ENCODE data around the gene SDR9C7. TPM values are rescaled to one million over a fixed set of nuclear protein-coding genes. Genes with fewer than 3 reads are reported as not detected.
"Not testable (repeated sequence)": the region's sequence is repeated elsewhere in the genome, so short reads cannot be mapped to it uniquely, and the experiment has no call there.

The SDR9C7 gene
- polyA plus RNA-seq (ENCODE audit: insufficient read length in 4 of 4), result under 1 TPM; 0.23 to 0.53 (median 0.27) TPM

GRCh38 chr12:56933826-56934625 is at the start of gene SDR9C7:
SDR9C7 (minus strand) TSS chr12:56934408; CDS start chr12:56934261, 147 bp downstream.
- no peak for DNase-seq (ENCODE audit: low read depth in 4 of 4, low spot score in 3 of 4)

- no peak for DNase-seq (ENCODE audit: low read depth in 4 of 4, low spot score in 3 of 4)
Measured at GRCh38 chr12:56983386-56983785, 49.2 kb upstream of the SDR9C7 start.

- DNase-seq (ENCODE audit: low read depth in 4 of 4, low spot score in 3 of 4), result not testable (repeated sequence)
Measured at GRCh38 chr12:56982578-56983236, 48.5 kb upstream of the SDR9C7 start.

GRCh38 chr12:56980941-56981530 is 46.8 kb upstream of the SDR9C7 start:
- DNase-seq (ENCODE audit: low read depth in 4 of 4, low spot score in 3 of 4), result no peak

- DNase-seq (ENCODE audit: low read depth in 4 of 4, low spot score in 3 of 4), result no peak
Measured at GRCh38 chr12:56980268-56980667, 46.1 kb upstream of the SDR9C7 start.

- no peak for DNase-seq (ENCODE audit: low read depth in 4 of 4, low spot score in 3 of 4)
Measured at GRCh38 chr12:56979628-56980027, 45.4 kb upstream of the SDR9C7 start.

- DNase-seq (ENCODE audit: low read depth in 4 of 4, low spot score in 3 of 4), result no peak
Measured at GRCh38 chr12:56978397-56979138, 44.4 kb upstream of the SDR9C7 start.

GRCh38 chr12:56977361-56977760 is 43.2 kb upstream of the SDR9C7 start:
- DNase-seq (ENCODE audit: low read depth in 4 of 4, low spot score in 3 of 4), result not testable (repeated sequence)

GRCh38 chr12:56974224-56974623 is 40.0 kb upstream of the SDR9C7 start:
- DNase-seq (ENCODE audit: low read depth in 4 of 4, low spot score in 3 of 4), result not testable (repeated sequence)

- not testable (repeated sequence) for DNase-seq (ENCODE audit: low read depth in 4 of 4, low spot score in 3 of 4)
Measured at GRCh38 chr12:56968910-56969309, 34.7 kb upstream of the SDR9C7 start.

- DNase-seq (ENCODE audit: low read depth in 4 of 4, low spot score in 3 of 4), result not testable (repeated sequence)
Measured at GRCh38 chr12:56965997-56966642, 31.9 kb upstream of the SDR9C7 start.

- not testable (repeated sequence) for DNase-seq (ENCODE audit: low read depth in 4 of 4, low spot score in 3 of 4)
Measured at GRCh38 chr12:56965124-56965523, 30.9 kb upstream of the SDR9C7 start.

- DNase-seq (ENCODE audit: low read depth in 4 of 4, low spot score in 3 of 4), result not testable (repeated sequence)
Measured at GRCh38 chr12:56963557-56963956, 29.3 kb upstream of the SDR9C7 start.

GRCh38 chr12:56962247-56962646 is 28.0 kb upstream of the SDR9C7 start:
- not testable (repeated sequence) for DNase-seq (ENCODE audit: low read depth in 4 of 4, low spot score in 3 of 4)

GRCh38 chr12:56958422-56958821 is 24.2 kb upstream of the SDR9C7 start:
- DNase-seq (ENCODE audit: low read depth in 4 of 4, low spot score in 3 of 4), result no peak

- no peak for DNase-seq (ENCODE audit: low read depth in 4 of 4, low spot score in 3 of 4)
Measured at GRCh38 chr12:56957229-56958052, 23.2 kb upstream of the SDR9C7 start, which contains the start of gene RDH16. RDH16 (minus strand) TSS chr12:56957608; CDS start chr12:56957462, 146 bp downstream.

- no peak for DNase-seq (ENCODE audit: low read depth in 4 of 4, low spot score in 3 of 4)
Measured at GRCh38 chr12:56955631-56956256, 21.5 kb upstream of the SDR9C7 start.

- DNase-seq (ENCODE audit: low read depth in 4 of 4, low spot score in 3 of 4), result no peak
Measured at GRCh38 chr12:56954958-56955355, 20.7 kb upstream of the SDR9C7 start.
